ENCODE measurements around the gene CASZ1.

The CASZ1 gene

DNA sequence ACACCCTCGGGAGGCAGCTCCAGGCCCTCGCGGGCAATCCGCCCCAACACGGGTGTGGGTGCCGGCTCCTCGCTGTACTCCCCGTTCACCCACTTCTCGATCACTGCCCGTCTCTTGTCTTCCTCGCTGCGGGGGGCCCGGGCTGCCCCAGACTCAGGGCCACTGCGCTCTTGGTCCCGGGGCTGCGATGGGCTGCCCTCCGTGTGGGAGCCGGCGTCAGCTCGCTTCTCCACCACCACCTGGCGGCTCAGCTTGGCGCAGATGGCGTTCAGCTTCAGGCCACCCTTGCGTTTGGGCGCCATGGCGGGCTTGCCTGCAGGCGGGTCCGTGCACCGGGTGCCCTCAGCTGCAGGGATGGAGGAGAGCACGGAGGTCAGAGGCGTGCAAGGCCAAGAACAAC is 131.2 kb downstream of the CASZ1 start:
- Histone ChIP-seq H3K27me3 (ENCODE audit: control insufficient read depth, insufficient read depth, low read length) (no peaks in the 10 kb centered on the region), H3K9ac (ENCODE audit: low read length) (no peak overlapping the region), H3K4me1 (ENCODE audit: control insufficient read depth, low read depth, low read length) (peaks cover 8% of the 10 kb centered on the region), H3K9me3 (ENCODE audit: control insufficient read depth, low read depth, low read length) (no peaks in the 10 kb centered on the region), H3K4me3 (ENCODE audit: low read length) (no peak overlapping the region), H3K27ac (ENCODE audit: low read length) (no peak overlapping the region), H3K36me3 (ENCODE audit: control insufficient read depth, low read depth, low read length) (no peaks in the 10 kb centered on the region)

DNA sequence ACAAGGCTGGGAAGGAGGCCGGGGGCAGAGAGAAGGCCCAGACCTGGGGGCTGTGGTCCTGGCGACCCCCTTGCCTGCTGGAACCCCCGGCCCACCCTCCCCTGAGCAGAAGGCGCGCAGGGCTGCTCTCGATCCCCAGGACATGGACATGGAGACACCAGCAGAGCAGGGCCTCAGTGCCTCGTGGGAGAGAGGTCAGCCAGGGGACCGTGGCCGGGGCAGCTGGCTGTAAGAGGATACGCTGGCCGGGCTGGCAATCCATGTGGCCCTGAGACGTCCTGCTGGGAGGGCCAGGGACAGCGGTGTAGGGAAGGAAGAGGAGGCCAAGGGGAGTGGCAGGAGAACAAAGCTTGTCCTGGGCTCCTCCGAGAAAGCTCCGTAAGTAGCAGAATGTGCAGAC is 132.2 kb downstream of the CASZ1 start:
- H3K9me3 ChIP-seq (ENCODE audit: control insufficient read depth, low read depth, low read length): no peaks in the 10 kb centered on the region
- no peak overlapping the region for H3K27ac ChIP-seq (ENCODE audit: low read length)
- H3K9ac ChIP-seq (ENCODE audit: low read length): no peak overlapping the region
- H3K4me1 ChIP-seq (ENCODE audit: control insufficient read depth, low read depth, low read length): peaks cover 8% of the 10 kb centered on the region
- H3K27me3 ChIP-seq (ENCODE audit: control insufficient read depth, insufficient read depth, low read length): no peaks in the 10 kb centered on the region
- H3K4me3 ChIP-seq (ENCODE audit: low read length): no peak overlapping the region
- H3K36me3 ChIP-seq (ENCODE audit: control insufficient read depth, low read depth, low read length): no peaks in the 10 kb centered on the region

DNA sequence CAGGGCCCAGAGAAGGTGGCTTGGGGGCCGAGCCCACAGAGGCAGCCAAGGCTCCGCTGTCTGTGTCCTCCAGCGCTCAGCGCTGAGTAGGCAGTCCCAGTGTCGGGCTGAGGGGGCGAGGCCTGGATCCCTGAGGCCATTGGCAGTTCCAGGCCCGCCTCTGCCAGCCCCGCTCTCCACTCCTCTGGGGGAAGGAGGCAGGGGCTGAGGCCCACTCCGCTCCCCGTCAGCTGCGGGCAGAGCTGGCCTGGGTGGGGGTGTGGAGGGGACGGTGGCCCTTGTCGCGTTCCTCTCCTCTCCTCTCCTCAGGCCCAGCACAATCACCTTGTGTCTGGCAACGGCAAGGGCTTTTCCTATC is 132.8 kb downstream of the CASZ1 start:
- Histone ChIP-seq H3K27me3 (ENCODE audit: control insufficient read depth, insufficient read depth, low read length) (no peaks in the 10 kb centered on the region), H3K36me3 (ENCODE audit: control insufficient read depth, low read depth, low read length) (no peaks in the 10 kb centered on the region), H3K9ac (ENCODE audit: low read length) (no peak overlapping the region), H3K4me1 (ENCODE audit: control insufficient read depth, low read depth, low read length) (peaks cover 8% of the 10 kb centered on the region), H3K4me3 (ENCODE audit: low read length) (no peak overlapping the region), H3K27ac (ENCODE audit: low read length) (no peak overlapping the region), H3K9me3 (ENCODE audit: control insufficient read depth, low read depth, low read length) (no peaks in the 10 kb centered on the region)

- Histone ChIP-seq H3K4me3 (ENCODE audit: low read length) (no peak overlapping the region), H3K27me3 (ENCODE audit: control insufficient read depth, insufficient read depth, low read length) (no peaks in the 10 kb centered on the region), H3K27ac (ENCODE audit: low read length) (no peak overlapping the region), H3K9ac (ENCODE audit: low read length) (no peak overlapping the region), H3K4me1 (ENCODE audit: control insufficient read depth, low read depth, low read length) (peaks cover 8% of the 10 kb centered on the region), H3K36me3 (ENCODE audit: control insufficient read depth, low read depth, low read length) (no peaks in the 10 kb centered on the region), H3K9me3 (ENCODE audit: control insufficient read depth, low read depth, low read length) (no peaks in the 10 kb centered on the region)
Observed at GRCh38 chr1:10662824-10663677, 133.4 kb downstream of the CASZ1 start.

- H3K9ac ChIP-seq (ENCODE audit: low read length): no peak overlapping the region
- no peak overlapping the region for H3K27ac ChIP-seq (ENCODE audit: low read length)
- H3K36me3 ChIP-seq (ENCODE audit: control insufficient read depth, low read depth, low read length): no peaks in the 10 kb centered on the region
- no peak overlapping the region for H3K4me3 ChIP-seq (ENCODE audit: low read length)
- H3K4me1 ChIP-seq (ENCODE audit: control insufficient read depth, low read depth, low read length): peaks cover 8% of the 10 kb centered on the region
- no peaks in the 10 kb centered on the region for H3K9me3 ChIP-seq (ENCODE audit: control insufficient read depth, low read depth, low read length)
- H3K27me3 ChIP-seq (ENCODE audit: control insufficient read depth, insufficient read depth, low read length): no peaks in the 10 kb centered on the region
Observed at GRCh38 chr1:10662090-10662688, 134.3 kb downstream of the CASZ1 start.

DNA sequence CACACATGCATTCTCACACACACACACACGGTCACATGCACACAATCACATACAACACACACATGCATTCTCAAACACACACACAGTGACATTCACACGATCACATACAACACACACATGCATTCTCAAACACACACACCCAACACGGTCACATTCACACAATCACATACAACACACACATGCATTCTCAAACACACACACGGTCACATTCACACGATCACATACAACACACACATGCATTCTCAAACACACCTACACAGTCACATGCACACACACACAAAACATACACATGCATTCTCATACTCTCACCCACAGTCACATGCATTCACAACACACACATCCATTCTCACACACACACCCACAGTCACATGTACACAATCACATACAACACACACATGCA is 135.0 kb downstream of the CASZ1 start:
- no peak overlapping the region for H3K27ac ChIP-seq (ENCODE audit: low read length)
- no peak overlapping the region for H3K9ac ChIP-seq (ENCODE audit: low read length)
- H3K36me3 ChIP-seq (ENCODE audit: control insufficient read depth, low read depth, low read length): no peaks in the 10 kb centered on the region
- no peaks in the 10 kb centered on the region for H3K9me3 ChIP-seq (ENCODE audit: control insufficient read depth, low read depth, low read length)
- H3K4me1 ChIP-seq (ENCODE audit: control insufficient read depth, low read depth, low read length): peaks cover 8% of the 10 kb centered on the region
- no peak overlapping the region for H3K4me3 ChIP-seq (ENCODE audit: low read length)
- H3K27me3 ChIP-seq (ENCODE audit: control insufficient read depth, insufficient read depth, low read length): no peaks in the 10 kb centered on the region

DNA sequence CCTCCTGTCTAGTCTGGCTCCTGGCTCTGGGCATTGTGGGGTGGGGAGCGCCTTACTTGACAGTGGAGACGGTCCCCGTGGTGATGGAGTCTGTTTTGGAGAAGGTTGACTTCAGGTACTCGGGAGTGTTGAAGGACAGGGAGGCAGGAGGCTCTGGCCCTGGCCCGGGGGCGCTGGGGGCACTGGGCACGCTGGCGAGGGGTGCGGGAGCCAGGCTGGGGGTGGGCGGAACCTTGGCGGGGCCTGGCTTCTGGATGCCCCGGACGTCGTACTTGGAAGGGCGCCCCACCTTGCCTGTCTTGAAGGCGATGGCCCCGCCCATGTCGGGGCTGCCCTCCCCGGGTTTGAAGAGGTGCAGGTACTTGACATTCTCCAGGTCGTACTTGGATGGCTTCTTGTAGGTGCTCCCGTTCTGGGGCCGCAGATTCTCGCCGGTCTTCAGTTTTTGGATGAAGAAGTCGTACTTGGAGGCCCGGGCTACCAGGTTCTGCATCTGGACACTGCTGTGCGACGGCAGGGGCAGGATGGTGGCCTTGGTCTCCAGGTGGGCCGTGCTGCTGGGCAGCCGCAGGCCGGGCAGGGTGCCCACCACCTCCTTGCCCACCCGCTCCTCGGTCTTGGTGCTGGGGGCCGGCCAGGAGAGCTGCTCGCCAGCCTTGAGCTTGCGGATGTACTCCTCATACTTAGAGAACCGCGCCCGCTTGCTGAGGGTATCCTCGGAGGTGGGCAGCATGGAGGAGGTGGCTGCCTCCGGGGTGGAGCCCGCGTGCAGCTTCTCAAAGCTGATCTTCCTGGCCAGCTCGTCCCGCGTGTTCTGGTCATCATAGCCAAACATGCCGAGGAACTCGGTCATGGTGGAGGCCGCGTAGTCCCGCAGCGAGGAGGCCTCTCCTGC is 136.6 kb downstream of the CASZ1 start:
- Histone ChIP-seq H3K4me3 (ENCODE audit: low read length) (no peak overlapping the region), H3K4me1 (ENCODE audit: control insufficient read depth, low read depth, low read length) (peaks cover 8% of the 10 kb centered on the region), H3K9ac (ENCODE audit: low read length) (no peak overlapping the region), H3K27me3 (ENCODE audit: control insufficient read depth, insufficient read depth, low read length) (no peaks in the 10 kb centered on the region), H3K9me3 (ENCODE audit: control insufficient read depth, low read depth, low read length) (no peaks in the 10 kb centered on the region), H3K36me3 (ENCODE audit: control insufficient read depth, low read depth, low read length) (no peaks in the 10 kb centered on the region), H3K27ac (ENCODE audit: low read length) (no peak overlapping the region)

DNA sequence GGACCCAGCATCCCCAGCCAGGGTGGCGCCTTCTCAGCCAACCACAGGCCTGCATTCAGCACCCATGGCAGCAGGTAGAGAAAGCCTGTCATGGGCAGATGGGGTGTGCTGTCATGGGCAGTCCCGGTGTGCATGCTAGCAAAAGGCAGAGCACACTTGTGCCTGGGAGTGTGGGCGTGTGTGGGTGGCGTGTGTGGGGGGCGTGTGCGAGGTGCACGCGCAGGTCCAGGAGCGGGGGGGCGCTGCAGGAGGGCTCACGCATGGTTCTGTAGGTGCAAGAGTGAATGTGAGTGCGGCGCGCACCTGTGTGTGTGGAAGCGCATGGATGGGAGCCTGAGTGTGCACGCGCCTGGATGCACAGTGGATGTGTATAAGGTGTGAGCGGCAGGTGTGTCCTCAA is 137.2 kb downstream of the CASZ1 start:
- Histone ChIP-seq H3K4me3 (ENCODE audit: low read length) (no peak overlapping the region), H3K9ac (ENCODE audit: low read length) (no peak overlapping the region), H3K4me1 (ENCODE audit: control insufficient read depth, low read depth, low read length) (peaks cover 8% of the 10 kb centered on the region), H3K27me3 (ENCODE audit: control insufficient read depth, insufficient read depth, low read length) (no peaks in the 10 kb centered on the region), H3K27ac (ENCODE audit: low read length) (no peak overlapping the region), H3K9me3 (ENCODE audit: control insufficient read depth, low read depth, low read length) (no peaks in the 10 kb centered on the region), H3K36me3 (ENCODE audit: control insufficient read depth, low read depth, low read length) (no peaks in the 10 kb centered on the region)

GRCh38 chr1:10658396-10659066 is 137.9 kb downstream of the CASZ1 start:
- H3K4me3 ChIP-seq (ENCODE audit: low read length): no peak overlapping the region
- no peaks in the 10 kb centered on the region for H3K36me3 ChIP-seq (ENCODE audit: control insufficient read depth, low read depth, low read length)
- no peaks in the 10 kb centered on the region for H3K9me3 ChIP-seq (ENCODE audit: control insufficient read depth, low read depth, low read length)
- no peak overlapping the region for H3K9ac ChIP-seq (ENCODE audit: low read length)
- H3K4me1 ChIP-seq (ENCODE audit: control insufficient read depth, low read depth, low read length): peaks cover 4% of the 10 kb centered on the region
- no peak overlapping the region for H3K27ac ChIP-seq (ENCODE audit: low read length)
- H3K27me3 ChIP-seq (ENCODE audit: control insufficient read depth, insufficient read depth, low read length): no peaks in the 10 kb centered on the region

GRCh38 chr1:10657088-10657847 is 139.2 kb downstream of the CASZ1 start:
- Histone ChIP-seq H3K4me1 (ENCODE audit: control insufficient read depth, low read depth, low read length) (no peaks in the 10 kb centered on the region), H3K36me3 (ENCODE audit: control insufficient read depth, low read depth, low read length) (no peaks in the 10 kb centered on the region), H3K4me3 (ENCODE audit: low read length) (no peak overlapping the region), H3K27ac (ENCODE audit: low read length) (no peak overlapping the region), H3K27me3 (ENCODE audit: control insufficient read depth, insufficient read depth, low read length) (peaks cover 2% of the 10 kb centered on the region), H3K9me3 (ENCODE audit: control insufficient read depth, low read depth, low read length) (no peaks in the 10 kb centered on the region), H3K9ac (ENCODE audit: low read length) (no peak overlapping the region)

Measured in iPS-18a (cell line).